Measurements from ENCODE around the gene BIRC6.
"Not testable (repeated sequence)": the region's sequence is repeated elsewhere in the genome, so short reads cannot be mapped to it uniquely, and the experiment has no call there.

Gene BIRC6

DNA sequence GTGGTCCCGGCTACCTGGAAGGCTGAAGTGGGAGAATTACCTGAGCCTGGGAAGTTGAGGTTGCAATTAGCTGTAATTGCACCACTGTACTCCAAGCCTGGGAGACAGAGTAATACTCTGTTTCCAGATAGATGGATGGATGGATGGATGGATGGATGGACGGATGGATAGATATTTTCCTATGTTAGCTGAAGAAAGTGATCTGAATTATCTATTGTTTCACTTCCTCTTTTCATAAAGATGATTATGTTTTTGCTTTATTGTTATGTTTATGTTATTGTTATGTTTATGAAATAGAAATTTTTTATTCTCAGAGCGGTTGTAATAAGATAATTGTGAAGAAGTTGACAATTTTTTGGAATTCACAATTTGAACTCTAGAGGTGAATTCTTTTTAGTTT, 237.8 kb downstream of the BIRC6 start:
- DNase-seq (ENCODE audit: low read depth in 1 of 2, low spot score in 1 of 2): no peak

DNA sequence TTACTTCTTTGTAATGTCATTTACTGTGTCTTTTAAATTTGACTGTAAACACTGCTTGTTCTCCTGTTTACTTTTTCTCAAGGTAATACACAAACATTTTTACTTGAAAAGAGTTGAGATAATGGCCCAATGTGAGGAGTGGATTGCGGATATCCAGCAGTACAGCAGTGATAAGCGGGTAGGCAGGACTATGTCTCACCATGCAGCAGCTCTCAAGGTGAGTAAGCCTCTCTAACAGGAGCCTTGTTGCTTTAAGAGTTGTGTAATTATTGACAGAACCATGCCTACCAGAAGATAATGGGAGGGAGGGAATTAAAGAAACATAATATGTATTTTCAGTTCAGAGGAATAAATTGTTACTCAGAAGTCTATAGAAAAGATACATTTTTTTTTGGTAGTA, 254.5 kb downstream of the BIRC6 start:
- no peak for DNase-seq (ENCODE audit: low read depth in 1 of 2, low spot score in 1 of 2)

DNA sequence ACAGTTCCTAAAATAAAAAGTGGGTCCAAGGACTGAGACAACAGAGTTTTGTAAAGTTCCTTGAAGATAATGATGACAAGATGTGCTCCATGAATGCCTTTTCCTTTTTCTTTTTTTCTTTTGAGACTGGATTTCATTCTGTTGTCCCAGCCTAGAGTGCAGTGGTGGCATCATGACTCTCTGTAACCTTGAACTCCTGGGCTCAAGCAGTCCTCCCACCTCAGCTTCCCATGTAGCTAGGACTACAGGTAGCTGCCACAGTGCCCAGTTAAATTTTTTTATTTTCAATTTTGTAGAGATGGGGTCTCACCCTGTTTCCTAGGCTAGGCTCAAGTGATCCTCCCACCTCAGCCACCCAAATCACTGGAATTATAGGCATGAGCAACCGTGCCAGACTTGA, 254.9 kb downstream of the BIRC6 start:
- no peak for DNase-seq (ENCODE audit: low read depth in 1 of 2, low spot score in 1 of 2)

DNA sequence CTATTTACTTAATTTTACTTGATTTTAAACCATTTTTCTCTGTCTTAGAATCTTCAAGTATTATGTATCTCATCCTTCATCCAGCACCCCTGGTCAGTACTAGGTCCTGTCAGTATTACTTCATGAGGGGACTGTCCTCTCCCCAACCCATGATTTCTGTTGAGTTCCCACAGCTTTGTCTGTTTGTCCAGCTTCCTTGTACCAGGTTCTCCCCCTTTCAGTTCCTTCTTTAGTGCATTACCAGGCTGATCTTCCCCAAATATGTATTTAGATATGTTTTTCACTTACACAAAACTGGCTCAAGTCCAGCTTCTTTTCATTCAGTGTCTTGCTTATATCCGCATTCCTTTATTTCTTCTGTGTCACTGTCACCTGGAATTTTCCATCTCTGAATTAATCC, 257.3 kb downstream of the BIRC6 start:
- no peak for DNase-seq (ENCODE audit: low read depth in 1 of 2, low spot score in 1 of 2)

DNA sequence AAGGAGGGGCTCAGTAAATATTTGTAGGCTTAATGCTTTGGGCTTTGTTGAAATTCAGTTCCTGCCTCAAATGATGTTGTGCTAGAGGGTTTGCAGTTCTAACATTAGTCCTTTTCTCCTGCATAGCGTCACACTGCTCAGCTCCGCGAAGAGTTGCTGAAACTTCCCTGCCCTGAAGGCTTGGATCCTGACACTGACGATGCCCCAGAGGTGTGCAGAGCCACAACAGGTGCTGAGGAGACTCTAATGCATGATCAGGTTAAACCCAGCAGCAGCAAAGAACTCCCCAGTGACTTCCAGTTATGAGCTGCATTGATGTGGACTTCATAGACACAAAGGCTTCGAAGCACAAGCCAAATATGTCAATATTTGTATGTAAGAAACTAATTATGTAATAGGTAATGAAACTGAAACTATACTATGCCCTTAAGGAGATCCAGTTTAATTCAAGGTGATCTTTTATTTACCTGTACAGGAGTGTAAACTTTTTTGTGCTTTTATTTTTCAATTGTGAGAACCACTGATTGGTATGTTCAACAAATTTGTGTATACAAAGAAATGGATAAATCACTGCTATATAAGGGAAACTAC, 260.9 kb downstream of the BIRC6 start:
- DNase-seq (ENCODE audit: low read depth in 1 of 2, low spot score in 1 of 2): no peak

DNA sequence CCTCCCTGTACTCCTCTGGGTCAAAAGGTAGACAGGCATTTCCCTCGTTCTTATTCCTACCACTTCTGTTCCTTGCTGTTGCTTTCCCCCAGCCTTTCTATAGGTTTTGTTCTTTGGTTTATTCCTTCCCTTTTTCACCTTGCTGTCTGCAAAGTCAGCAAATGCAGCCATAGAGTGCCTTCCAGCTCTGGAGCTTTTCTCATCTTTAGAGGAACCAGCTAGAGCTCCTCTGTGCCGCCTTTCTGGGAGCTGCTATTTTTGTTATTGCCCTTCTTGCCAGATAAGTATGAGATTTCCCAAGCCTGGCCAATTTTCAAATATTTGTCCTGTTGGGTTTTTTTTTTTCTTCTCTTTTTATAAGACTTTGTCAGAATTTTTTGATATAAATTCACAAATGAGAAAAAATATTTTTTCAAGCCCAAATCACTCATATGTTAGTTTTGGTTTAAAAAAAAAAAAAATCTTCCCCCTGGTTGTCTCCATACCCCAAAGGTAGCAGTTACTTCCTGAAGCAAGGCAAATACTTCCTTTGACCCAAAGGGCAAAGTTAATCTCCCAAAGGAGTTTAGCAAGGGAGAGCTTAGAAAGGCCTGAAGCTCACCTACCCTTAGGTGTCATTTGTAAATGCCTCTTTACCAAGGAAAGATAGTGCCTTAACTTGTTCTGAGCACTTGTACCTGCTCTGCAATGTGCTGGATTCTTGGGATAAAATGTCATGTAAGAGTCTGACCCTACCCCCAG, 265.9 kb downstream of the BIRC6 start:
- DNase-seq (ENCODE audit: low read depth in 1 of 2, low spot score in 1 of 2): no peak

DNA sequence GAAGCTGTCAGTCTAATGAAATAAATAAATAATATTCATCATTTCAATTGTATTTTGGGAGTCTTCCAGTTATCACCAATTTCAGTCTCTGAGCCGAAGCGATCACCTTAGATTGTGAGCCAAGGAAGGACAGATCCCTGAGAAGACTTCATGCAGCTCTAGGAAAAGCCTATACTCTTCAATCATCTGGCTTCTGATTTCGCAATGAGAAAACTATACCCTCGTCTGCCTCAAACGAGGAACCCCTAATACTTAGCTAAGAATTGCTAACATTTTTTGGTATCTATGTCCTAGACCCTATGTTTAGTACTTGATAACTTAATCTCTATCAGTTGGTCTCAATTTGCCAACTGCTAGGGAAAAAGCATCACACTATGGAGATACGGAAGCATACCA, 266.5 kb downstream of the BIRC6 start:
- no peak for DNase-seq (ENCODE audit: low read depth in 1 of 2, low spot score in 1 of 2)

DNA sequence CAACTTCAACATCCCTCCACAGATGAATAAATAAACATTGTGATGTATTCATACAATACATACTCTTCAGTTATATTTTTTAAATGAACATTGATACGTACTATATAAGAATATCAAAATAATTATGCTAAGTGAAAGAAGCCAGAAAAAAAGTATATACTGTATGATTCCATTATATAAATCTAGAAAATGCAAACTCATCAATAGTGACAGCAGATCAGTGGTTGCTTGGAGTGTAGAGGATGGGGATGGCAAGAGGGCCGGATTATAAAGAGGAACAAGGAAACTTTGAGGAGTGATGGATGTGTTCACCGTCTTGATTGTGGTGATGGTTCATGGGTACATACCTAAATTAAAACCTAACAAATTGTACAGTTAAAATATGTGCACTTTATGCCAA, 268.0 kb downstream of the BIRC6 start:
- DNase-seq (ENCODE audit: low read depth in 1 of 2, low spot score in 1 of 2): no peak

DNA sequence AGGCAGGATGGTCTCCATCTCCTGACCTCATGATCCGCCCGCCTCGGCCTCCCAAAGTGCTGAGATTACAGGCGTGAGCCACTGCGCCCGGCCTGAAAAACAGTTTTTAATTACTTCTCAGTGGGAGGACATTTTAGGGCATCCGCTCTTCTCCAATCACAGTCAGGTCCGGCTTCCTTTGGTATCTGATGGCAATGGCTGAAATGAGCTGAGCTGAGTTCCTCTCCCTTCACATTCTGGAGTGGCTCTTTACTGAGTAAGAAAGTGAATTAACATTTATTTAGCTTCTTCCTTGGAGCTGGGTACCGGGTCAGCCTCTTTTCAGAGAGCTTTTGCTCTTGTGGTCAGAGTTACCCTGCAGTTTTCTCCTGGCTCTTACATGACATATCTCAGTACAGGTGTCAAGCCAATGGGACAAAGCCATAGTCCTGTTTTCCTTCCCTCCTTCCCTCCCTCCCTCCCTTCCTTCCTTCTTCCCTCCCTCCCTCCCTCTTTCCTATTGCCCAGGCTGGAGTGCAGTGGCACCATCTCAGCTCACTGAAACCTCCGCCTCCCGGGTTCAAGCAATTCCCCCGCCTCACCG, 269.9 kb downstream of the BIRC6 start:
- no peak for DNase-seq (ENCODE audit: low read depth in 1 of 2, low spot score in 1 of 2)

DNA sequence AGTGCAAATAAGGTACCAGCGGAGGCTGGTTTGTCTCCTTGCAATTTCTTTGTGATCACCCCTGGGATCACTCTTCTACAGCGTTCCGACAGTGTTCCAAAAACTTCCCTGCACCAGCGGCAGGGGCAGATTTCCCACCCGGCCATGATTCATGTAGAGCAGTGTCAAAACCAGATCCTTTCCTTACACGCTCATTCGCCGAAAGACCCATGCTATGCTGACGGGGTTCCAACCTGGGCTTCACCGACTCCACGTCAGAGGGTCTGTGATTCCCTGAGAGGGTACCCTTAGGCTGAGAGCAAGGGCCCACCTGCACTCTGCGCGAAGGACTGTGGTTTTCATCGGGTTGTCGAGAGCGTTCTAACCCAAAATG, 270.6 kb downstream of the BIRC6 start:
- DNase-seq (ENCODE audit: low read depth in 1 of 2, low spot score in 1 of 2): peak in 1 of 2 donors; percentile 8

DNA sequence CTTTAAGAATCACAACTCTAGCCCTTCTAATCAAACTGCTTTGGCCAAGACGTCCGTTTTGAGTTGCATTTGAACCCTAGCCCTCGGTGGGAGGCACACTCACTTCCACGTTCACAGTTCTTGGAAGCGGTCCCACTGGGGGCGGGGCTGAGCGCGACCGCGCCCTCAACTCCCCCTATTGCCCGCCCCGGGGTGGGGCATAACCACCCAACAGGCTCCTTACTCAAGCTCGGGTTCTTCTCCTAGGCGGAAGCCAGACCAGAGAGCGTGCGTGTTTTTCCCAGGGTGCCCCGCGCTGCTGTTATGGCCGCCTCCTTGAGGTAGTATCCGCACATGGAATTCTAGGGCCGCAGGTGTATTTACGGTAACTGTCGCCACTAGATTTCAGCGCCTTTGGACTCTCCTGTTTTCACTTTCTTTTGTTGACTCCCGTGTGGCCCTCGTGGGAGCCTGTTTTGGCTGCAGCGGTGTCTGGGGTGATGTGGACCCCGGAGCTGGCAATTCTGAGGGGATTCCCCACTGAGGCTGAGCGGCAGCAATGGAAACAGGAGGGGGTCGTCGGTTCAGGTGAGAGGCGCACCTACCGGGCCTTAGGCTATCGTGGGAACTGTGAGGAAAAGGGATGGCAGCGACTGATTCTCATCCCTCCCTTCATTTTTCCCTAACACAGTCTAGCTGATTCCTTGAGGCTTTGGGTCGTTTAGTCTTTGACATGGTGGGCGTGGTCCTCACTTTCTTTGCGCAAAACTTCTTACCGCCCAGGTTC, 271.2 kb downstream of the BIRC6 start, which contains the start of gene TTC27:
TTC27 (plus strand) TSS at position 237 of the 766 bp plus-strand sequence; CDS start at position 480, 243 bp downstream.
- DNase-seq (ENCODE audit: low read depth in 1 of 2, low spot score in 1 of 2): peak; percentile 86 to 91

DNA sequence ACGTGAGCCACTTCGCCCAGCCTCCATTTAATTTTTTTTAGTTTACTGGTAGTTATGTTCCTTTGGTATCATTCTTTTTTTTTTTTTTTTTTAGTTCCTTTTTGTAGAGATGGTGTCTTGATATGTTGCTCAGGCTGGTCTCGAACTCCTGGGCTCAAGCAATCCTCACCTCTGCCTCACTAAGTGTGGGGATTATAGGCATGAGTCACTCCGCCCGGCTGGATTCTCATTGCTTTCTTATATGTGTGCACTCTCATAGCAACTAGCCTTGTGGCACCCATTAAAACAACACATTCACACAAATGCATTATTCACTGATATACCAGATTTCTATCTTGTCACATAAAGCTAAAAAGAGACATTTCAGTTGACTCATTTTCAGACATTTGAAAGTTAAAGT, 275.3 kb downstream of the BIRC6 start:
- DNase-seq (ENCODE audit: low read depth in 1 of 2, low spot score in 1 of 2): no peak

DNA sequence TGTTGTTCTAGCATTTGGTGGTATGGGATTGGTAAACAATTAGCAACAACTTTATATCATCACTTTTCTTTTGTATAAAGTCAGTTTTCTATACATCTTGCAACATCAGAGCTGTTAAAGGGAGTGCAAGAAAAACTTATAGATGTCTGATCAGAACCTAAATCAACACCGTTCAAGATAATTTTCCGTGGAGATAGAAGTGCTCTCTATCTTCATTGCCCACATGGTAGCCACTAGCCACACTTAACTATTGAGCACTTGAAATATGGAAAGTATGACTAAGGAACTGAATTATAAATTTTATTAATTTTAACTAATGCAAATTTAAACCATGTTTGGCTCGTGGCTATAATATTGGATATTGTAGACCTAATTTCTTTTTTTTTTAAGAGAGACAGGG, 276.2 kb downstream of the BIRC6 start:
- no peak for DNase-seq (ENCODE audit: low read depth in 1 of 2, low spot score in 1 of 2)

DNA sequence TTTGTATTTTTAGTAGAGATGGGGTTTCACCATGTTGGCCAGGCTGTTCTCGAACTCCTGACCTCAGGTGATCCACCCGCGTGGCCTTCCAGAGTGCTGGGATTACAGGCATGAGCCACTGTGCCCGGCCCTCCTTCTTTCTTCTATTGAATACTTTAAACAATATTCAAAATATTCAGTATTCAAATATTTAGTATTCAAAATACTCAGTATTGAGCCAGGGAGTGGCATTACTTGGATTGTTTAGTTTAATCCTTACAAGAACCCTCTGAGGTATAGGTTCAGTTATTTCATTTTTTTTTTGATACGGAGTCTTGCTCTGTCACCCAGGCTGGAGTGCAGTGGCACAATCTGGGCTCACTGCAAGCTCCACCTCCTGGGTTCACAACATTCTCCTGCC, 281.7 kb downstream of the BIRC6 start:
- not testable (repeated sequence) for DNase-seq (ENCODE audit: low read depth in 1 of 2, low spot score in 1 of 2)

DNA sequence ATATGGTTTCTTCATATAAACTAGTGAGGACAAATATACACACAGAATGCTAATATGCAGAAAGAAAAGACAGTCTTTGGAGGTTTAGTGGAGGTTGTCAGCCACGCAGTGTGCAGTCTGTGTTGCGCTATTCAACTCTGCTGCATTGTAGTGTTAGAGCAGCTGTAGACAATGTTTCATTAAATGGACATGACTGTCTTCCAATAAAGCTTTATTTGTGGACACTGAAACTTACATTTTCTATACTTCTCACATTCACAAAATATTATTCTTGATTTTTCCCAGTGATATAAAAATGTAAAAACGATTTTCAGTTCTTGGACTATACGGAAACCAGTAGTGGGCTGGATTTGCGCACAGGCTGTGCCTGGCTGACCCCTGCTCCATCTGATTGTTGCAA, 284.4 kb downstream of the BIRC6 start:
- no peak for DNase-seq (ENCODE audit: low read depth in 1 of 2, low spot score in 1 of 2)

DNA sequence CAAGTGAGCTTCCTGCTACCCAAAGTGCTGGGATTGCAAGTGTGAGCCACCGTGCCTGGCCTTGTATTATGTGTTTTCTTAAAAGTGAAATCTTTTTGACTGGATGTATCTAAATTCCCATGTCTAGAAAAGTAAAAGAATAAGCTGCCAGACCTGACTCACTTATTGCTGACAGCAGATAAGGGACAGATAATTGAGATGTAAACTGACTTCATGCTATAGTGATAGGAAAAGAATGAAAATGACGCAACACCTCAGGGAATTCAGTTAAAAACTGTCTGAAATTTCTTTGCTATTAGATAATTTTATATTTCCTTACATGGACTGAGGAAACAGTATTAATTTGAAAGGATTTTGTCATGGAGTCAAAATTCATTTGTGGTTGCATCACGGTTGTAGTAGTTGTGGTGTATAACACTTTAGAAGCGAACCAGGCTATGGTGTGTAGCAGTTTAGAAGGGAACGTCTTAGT, 290.4 kb downstream of the BIRC6 start:
- DNase-seq (ENCODE audit: low read depth in 1 of 2, low spot score in 1 of 2): no peak

DNA sequence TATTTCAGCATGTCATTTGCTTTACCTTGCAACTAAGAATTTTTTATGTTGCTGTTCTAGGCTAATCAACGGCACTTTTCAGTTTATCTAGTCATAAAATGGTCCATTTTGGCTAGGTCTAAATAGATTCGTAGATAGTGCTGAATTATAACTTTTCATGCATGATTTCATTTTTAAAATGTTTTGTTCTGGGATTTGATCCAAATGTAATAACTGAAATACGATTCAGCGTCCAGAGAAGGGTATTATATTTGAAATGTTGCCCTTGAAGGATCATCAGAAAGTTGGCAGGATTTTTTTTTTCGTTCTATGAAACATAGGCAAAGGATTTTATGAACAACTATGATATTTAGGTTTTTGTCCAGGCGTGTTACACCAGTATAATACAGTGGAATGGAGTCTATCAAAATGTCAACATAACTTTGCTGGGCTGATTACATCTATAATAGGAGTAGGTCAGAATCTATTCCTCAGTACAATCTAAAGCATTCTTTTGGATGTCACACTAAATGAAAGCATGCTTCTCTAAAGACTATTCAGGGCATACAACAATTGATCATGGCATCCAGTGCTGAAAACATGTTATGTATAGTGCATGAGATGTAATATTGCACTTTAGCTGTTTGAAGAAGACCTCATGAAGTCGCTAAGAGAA, 295.9 kb downstream of the BIRC6 start:
- no peak for DNase-seq (ENCODE audit: low read depth in 1 of 2, low spot score in 1 of 2)

DNA sequence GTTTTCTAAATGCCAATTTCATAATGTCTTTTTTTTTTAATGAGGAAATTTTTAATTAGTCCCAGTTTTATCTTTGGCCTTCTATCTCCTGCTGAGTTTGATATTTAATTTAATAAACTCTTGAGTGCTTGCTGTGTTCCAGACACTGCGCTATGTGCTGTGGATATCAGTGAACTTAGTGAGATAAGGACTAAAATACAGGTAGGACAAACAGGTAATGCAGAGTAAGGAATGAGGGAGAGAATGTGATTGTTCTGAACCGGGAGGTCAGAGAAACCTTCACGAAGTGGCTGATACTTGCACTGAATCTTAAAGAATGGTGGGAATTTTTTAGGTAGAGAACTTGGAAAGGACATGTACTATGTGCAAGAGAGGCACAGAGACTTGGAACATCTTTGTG, 299.2 kb downstream of the BIRC6 start:
- no peak for DNase-seq (ENCODE audit: low read depth in 1 of 2, low spot score in 1 of 2)

DNA sequence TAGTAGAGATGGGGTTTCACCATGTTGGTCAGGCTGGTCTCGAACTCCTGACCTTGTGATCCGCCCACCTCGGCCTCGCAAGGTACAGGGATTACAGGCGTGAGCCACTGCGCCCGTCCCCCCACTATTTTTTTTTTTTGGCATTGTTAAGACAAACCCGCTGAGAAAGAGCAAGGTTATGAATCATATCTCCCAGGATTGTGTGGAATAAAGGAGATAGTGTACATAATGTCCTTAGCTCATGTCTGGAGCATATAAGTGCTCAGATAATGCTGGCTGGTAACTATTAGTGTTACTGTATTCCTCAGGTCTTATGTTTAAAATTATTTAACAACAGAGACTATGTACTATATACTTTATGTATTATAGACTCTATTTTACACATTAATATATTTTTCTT, 307.0 kb downstream of the BIRC6 start:
- no peak for DNase-seq (ENCODE audit: low read depth in 1 of 2, low spot score in 1 of 2)

DNA sequence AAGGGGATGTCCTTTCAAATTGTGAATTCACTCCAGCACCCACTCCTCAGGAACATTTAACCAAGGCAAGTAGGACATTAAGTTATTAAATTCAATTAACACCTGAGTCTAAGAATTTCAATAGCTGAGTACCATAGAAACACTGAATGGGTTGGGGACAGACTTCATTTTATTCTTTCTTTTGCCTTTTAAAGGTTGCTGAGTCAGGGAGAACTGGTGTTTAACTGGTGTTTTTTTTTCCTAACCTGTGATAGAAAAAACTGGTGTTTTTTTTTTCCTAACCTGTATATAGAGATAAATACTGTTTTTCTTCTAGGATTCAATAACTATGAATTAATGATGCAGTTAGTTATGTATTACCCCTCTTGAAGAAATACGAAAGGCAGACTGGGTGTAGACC, 309.9 kb downstream of the BIRC6 start:
- no peak for DNase-seq (ENCODE audit: low read depth in 1 of 2, low spot score in 1 of 2)

DNA sequence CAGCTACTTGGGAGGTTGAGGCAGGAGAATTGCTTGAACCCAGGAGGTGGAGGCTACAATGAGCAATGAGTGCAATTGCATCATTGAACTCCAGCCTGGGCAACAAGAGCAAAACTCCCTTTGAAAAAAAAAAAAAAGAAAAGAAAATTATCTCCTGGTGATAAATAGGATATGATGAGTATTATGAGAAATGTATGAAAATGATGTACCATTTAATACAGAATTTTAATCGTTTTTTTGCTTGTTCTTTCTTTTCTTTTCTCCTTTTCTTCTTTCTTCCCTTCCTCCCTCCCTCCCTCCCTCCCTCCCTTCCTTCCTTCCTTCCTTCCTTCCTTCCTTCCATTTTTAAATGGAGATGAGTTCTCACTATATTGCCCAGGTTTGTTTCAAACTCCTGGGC, 311.4 kb downstream of the BIRC6 start:
- DNase-seq (ENCODE audit: low read depth in 1 of 2, low spot score in 1 of 2): no peak
